Epithelial cell of umbilical artery (primary cell): ENCODE data around the gene IL4. TPM values are rescaled to one million over a fixed set of nuclear protein-coding genes. Genes with fewer than 3 reads are reported as not detected.

Source experiments
- total RNA-seq: library from RNA; depleted of rRNA; stranded (reverse); fragments of >200 nt; gene quantifications from 2 replicates; pipeline ENCODE4 v1.2.3, GENCODE V29; 2014

IL4 gene
- not detected in 2 replicates for total RNA-seq

DNA sequence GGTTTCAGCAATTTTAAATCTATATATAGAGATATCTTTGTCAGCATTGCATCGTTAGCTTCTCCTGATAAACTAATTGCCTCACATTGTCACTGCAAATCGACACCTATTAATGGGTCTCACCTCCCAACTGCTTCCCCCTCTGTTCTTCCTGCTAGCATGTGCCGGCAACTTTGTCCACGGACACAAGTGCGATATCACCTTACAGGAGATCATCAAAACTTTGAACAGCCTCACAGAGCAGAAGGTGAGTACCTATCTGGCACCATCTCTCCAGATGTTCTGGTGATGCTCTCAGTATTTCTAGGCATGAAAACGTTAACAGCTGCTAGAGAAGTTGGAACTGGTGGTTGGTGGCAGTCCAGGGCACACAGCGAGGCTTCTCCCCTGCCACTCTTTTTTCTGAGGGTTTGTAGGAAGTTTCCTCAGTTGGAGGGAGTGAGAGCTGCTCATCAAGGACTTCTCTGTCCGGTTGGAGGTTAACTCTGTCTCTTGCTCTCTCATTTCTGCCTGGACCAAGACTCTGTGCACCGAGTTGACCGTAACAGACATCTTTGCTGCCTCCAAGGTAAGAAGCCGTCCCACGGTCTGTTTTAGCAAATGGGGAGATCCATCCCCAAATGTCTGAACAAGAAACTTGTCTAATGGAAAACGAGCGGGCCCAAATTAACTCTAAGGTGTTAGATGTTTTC is at the start of gene IL4:
Gene IL4 (plus strand): TSS at position 51 of the 692 bp plus-strand sequence. CDS start 62 bp downstream, at position 113.

DNA sequence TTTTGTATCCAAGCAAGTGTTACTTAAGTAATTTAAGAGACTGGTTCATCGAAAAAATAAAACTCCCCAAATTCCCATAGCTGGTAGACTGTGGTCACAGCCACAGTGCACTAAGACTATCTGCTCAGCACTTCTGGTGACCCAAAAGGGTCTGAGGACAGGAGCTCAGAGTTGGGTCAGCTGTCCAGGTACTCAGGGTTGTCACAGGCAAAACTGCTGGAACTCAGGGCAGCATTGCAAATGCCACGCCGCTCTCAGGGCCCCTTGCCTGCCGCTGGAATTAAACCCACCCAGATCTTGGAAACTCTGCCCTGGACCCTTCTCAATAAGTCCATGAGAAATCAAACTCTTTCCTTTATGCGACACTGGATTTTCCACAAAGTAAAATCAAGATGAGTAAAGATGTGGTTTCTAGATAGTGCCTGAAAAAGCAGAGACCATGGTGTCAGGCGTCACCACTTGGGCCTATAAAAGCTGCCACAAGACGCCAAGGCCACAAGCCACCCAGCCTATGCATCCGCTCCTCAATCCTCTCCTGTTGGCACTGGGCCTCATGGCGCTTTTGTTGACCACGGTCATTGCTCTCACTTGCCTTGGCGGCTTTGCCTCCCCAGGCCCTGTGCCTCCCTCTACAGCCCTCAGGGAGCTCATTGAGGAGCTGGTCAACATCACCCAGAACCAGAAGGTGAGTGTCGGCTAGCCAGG is 16.0 kb upstream of the IL4 start, which contains the start of gene IL13:
Gene IL13 (plus strand): TSS at position 498 of the 705 bp plus-strand sequence. CDS start 14 bp downstream, at position 512.

Other genes starting within 250 kb of the IL4 start
- gene IRF1, start 183.2 kb upstream of the IL4 start, total RNA-seq = 6.2 and 14.4 TPM in 2 replicates
- gene IL5, start 130.5 kb upstream of the IL4 start, total RNA-seq = not detected in 2 replicates
- 9.4 and 16.4 TPM in 2 replicates for gene RAD50, start 117.0 kb upstream of the IL4 start, total RNA-seq
- gene IL13, start 15.8 kb upstream of the IL4 start, total RNA-seq = not detected in 2 replicates
- gene KIF3A, start 63.6 kb downstream of the IL4 start, total RNA-seq = 11.4 and 14.7 TPM in 2 replicates
- gene CCNI2, start 73.4 kb downstream of the IL4 start, total RNA-seq = not detected in 2 replicates
- gene SEPTIN8, start 103.2 kb downstream of the IL4 start, total RNA-seq = 44.5 and 68.4 TPM in 2 replicates
- gene SOWAHA, start 139.3 kb downstream of the IL4 start, total RNA-seq = not detected in 2 replicates
- 5.2 and 7.3 TPM in 2 replicates for gene SHROOM1, start 156.7 kb downstream of the IL4 start, total RNA-seq
- gene GDF9, start 192.5 kb downstream of the IL4 start, total RNA-seq = under 0.01 TPM in 1 of 2 replicates, not detected in the other
- gene UQCRQ, start 192.7 kb downstream of the IL4 start, total RNA-seq = 89.7 and 151 TPM in 2 replicates
- gene LEAP2, start 199.7 kb downstream of the IL4 start, total RNA-seq = not detected in 2 replicates